ENCODE results near the gene GDPD3. TPM values are rescaled to one million over a fixed set of nuclear protein-coding genes. Genes with fewer than 3 reads are reported as not detected.

The GDPD3 gene
- total and polyA plus RNA-seq, 10 of the 15 experiments (the other 5 are each of a cell fraction or from before 2014, with no cell fraction given) = 0.29 to 3.3 (median 0.97) TPM

GRCh38 chr16:30088237-30088831, 25.0 kb downstream of the GDPD3 start (continued):
- TF ChIP-seq BCLAF1 (IDR thresholded peaks at IDR 0.05) = no peak

- Histone ChIP-seq H3K4me3 (no peak overlapping the region), H3K27ac (ENCODE audit: control insufficient read depth, insufficient read depth) (no peak overlapping the region), H3K27me3 (replicated peaks in 1 of 2; ENCODE audit: control insufficient read depth in 2 of 2, insufficient read depth in 2 of 2, low read length in 1 of 2) (no peaks in the 10 kb centered on the region), H3K36me3 (ENCODE audit: control insufficient read depth in 2 of 2, insufficient read depth in 2 of 2, low read length in 1 of 2) (peaks cover 18 to 25% of the 10 kb centered on the region in 2 experiments; a peak in 3 of 4 replicates), H3K79me2 (ENCODE audit: control insufficient read depth, insufficient read depth, low read length) (no peaks in the 10 kb centered on the region), H3K4me2 (ENCODE audit: control insufficient read depth, insufficient read depth) (no peak overlapping the region), H3K9me3 (replicated peaks; ENCODE audit: control insufficient read depth, insufficient read depth, low read length) (no peaks in the 10 kb centered on the region), H3K9ac (ENCODE audit: control insufficient read depth, insufficient read depth, low read length) (no peak overlapping the region), H4K20me1 (ENCODE audit: control insufficient read depth, insufficient read depth) (no peaks in the 10 kb centered on the region), H3K4me1 (ENCODE audit: control insufficient read depth, insufficient read depth, low read length) (peaks cover 7% of the 10 kb centered on the region), H2AFZ (ENCODE audit: control insufficient read depth, low read depth, low read length) (no peak overlapping the region)
- intact Hi-C loops (cut with micrococcal nuclease; ENCODE audit: unreplicated experiment) = no loop called here
- ChIA-PET POLR2A (interaction anchor here (0.7 to 0.8 kb wide), 2 partner anchors 21 to 85 kb away, joined by 5 to 6 read pairs; partner anchors contain the start of gene ALDOA), CTCF (no interaction called here), SMC1A (ENCODE audit: uncharacterized antibody, unreplicated experiment) (no interaction called here), RAD21 (ENCODE audit: unreplicated experiment) (no interaction called here)
- ATAC-seq = no peak
- 82% methylated on average over 11 of the region's 11 CpGs for WGBS (ENCODE audit: insufficient coverage, insufficient replicate concordance, low lambda C conversion rate, missing lambda C conversion rate)
- in situ Hi-C loops (cut with MboI) = loop anchor here (25.0 kb wide), 1 partner anchor 1800 kb away; no protein-coding TSS in a partner anchor
- no peak for FAIRE-seq
- no TSS peak for BruUV-seq (replicated peaks)
- DNase-seq (ENCODE audit: low read depth, low spot score) = no peak
- TF ChIP-seq CEBPZ (IDR thresholded peaks at IDR 0.05; ENCODE audit: low read depth, low read length) (no peak), NR2C1 (IDR thresholded peaks at IDR 0.05) (no peak), PRDM15 (CRISPR knock-in tag; IDR thresholded peaks at IDR 0.05) (no peak), RUNX3 (IDR thresholded peaks at IDR 0.05; ENCODE audit: low read length) (no peak), RAD51 (IDR thresholded peaks at IDR 0.05) (no peak), BCLAF1 (IDR thresholded peaks at IDR 0.05) (no peak)
Measured at GRCh38 chr16:30087181-30087898, 26.0 kb downstream of the GDPD3 start.
